NCI-H2107 (cell line): ENCODE data around the gene GP5.

ENCODE experiments used
- DNase-seq: peaks from one replicate; lab custom pipeline; 2025; lab: John Stamatoyannopoulos, UW

Gene GP5

DNA sequence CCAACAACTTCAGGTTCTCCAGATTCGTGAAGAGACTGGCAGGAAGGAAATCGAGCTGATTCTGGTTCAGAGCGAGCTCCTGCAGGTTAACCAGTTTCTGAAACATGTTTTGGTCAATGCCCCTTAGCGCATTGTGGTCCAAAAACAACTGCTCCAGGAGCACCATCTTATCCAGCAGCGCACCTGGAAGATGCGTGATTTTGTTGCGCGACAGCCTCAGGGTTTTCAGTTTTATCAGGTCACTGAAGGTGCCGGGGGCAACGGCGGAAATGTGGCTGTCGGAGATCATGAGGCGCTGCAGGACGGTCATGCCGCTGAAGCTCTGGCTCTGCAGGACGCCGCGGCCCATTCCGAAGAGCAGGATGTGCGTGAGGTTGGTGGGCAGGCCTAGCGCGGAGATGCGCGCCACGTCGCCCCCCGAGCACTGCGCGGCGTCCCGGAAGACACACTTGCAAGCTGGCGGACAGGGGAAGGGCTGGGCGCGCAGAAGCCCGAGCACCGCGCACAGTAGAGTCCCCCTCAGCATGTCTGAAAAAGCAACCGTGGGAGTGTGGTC lies 1.2 kb downstream of the GP5 start:
- no peak for DNase-seq

DNA sequence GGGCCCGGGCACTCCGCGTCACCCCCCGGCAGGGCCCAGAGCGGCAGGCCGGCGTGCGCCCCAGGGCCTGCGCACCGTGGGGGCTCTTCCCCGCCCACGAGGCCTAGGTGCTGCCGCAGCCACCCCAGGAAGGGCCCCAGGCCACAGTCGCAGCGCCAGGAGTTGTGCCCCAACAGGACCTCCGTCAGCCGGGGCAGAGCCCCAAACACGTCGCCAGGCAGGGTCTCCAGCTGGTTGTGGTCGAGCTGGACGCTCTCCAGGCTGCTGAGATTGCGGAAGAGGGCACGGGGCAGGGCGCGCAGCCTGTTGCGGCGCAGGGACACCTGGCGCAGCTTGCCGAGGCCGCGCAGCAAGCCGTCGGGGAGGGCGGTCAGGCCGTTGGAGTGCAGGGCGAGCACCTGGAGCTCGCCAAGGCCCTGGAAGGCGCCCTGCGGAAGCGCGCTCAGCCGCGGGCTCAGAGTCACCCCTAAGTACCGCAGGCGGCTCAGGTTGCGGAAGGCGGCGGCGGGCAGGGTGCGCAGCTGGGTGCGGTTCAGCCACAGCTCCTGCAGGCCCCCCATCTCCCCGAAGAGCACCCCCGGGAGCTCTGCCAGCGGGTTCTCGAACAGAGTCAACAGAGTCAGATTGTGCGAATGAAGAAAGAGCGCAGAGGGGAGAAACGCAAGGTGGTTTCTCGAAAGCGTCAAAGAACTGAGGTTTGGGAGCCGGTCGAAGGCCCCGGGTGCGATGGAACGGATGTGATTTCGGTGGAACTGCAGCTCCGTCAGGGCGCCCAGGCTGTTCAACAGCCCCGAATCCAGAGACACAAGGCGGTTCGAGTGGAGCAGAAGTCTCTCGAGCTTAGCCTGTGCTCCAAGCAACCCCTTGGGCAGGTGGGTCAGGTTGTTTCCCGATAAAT lies 2.0 kb downstream of the GP5 start:
- no peak for DNase-seq

DNA sequence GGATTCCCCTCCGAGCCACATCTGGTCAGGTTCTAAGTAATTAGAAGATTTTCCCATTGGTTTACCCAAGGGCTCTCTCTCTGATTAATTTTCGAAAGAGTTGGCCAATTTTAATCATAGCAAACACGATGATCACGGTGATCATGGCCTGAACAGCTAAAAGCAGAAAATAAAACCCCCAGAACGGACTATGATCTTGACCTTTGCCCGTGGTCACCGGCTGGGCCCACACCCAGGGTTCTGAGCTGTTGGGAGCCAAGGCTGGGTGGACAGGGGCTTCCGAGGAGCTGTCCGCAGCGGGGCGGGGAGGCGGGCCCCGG lies 2.6 kb downstream of the GP5 start:
- DNase-seq, result no peak

DNA sequence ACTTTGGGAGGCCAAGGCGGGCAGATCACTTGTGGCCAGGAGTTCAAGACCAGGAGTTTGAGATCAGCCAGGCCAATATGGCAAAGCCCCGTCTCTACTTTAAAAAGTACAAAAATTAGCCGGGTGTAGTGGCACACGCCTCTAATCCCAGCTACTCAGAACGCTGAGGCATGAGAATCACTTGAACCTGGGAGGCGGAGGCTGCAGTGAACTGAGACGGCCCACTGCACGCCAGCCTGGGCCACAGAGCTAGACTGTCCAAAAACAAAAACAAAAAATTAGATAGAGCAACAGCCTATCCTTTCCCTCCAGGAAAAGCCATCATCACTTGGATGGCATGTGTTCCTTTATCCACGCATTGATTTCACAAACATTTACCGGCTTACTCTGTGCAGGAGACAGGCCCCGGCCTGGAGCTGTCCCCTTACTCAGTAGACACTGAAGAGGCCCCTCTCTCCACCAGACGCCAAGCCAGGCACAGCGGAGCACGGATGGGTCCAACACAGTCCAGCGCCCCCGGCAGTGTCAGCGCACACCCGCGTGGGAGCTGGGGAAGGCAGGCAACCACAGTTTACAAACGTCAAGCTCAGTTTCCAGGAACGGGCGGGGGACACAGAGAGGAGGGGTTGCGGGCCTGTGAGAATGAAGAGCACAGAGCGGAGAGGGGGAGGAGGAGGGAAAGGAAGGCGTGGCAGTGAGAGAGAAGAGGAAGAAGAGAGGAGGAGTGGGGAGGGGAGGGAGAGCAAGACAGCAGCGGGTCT lies 3.1 kb downstream of the GP5 start:
- no peak for DNase-seq

DNA sequence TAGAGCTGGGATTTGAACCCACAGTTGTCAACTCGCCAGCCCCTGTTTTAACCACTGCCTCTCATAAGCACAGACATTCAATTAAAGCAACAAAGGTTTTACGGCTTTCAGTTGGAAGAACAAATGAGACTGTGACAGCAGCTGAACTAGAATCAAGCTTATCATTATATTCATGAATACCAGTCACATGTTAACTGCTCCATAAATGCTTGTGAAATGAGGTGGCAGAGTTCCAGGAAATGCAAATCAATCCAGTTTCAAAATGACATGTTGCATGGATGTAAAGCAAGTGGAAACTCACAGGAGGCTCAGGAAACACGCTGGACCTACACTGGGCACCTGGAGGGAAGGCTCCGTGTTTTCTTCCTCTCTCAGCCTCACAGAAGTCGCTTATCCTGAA lies 3.9 kb downstream of the GP5 start:
- DNase-seq, result peak; percentile 82

DNA sequence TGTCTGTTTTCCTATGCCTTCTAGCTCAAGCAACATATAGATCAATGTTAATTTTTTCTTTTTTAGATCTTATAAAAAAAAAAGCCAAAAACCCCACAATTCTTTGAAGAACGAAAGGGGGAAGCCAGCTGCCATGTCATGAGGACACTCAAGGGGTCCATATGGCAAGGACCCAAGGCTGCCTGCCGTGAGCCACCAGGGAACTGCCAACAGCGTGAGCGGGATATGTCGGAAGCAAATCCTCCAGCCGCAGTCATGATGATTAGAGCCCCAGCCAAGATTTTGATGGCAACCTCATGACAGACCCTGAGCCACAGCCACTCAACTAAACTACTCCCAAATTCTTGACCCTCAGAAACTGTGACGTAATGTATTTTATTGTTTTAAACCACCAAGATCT lies 6.5 kb downstream of the GP5 start:
- no peak for DNase-seq

DNA sequence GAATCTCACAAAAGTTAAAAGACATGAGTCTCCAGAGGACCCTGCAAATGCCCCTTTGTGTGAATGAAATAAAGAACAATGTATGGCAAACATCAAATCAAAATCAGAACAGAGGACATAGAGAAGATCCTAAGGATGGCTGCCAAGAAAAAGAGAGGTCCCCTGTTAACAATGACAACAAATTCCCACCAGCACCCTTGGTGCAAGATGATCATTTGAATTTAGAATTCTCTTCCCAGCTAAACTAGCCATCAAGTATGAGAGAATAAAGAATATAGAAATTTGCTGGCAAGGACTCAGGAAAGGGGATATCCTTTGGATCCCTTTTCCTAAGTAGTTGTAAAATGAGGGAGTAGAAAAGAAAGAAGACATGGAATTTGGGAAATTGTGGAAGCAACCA lies 8.2 kb downstream of the GP5 start:
- no peak for DNase-seq

DNA sequence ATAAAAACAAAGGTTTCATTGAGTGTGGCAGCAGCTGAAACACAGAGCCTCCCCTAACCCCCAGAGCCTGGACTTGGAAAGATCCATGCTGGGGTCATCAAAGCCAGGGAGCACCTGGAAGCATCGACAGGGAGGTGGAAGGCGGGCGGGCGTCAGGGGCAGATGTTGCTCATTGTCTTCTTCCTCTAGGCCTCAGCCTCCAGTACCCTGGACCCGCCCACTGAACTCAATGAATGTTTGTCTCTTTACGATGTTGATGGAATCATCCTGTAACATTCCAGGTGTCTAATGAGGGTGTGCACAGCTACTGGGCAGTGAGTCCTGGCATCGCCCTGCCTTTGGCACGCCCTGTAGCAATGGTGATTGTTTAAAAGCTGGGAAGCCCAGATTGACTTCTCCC lies 9.8 kb downstream of the GP5 start:
- no peak for DNase-seq

DNA sequence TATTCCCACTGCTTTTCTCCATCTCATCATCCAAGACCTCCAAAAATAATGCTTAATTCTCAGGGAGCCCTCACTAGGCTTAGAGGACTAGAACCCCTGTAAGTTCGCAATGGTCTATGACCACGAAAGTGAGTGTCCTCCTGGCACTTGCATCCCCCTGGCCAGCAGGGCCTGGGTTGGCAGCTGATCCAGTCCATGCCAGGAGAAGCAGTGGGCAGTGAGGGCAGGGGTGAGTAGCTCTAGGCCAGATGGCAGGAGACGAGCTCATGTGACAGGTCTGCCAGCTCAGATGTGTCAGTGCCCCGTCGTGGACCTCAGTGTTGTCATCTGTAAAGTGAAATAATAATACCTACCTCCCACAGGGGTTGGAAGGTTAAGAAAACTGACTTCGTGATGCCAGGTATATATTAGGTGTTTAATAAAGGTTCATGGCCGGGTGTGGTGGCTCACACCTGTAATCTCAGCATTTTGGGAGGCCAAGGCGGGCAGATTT lies 11.1 kb downstream of the GP5 start:
- DNase-seq, result no peak

DNA sequence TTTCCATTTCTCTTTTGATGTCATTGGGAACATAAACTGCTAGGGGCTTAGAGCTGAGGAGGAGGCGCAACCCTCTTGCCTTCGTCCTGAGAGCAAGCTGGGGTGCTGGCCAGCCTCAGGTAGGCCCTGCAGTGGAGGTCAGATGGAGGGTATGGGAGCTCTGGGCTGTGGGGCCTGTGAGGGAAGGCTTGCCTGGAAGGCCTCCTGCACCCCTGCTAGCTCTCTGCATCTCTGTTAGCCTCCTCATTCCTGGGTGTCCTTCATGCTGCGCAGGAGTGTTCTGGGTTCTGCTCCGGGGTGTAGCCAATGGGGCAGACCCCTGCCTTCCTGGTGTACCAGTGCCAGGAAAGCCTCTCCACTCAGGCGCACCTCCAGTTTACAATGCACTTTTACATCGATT lies 11.8 kb downstream of the GP5 start:
- DNase-seq, result no peak

DNA sequence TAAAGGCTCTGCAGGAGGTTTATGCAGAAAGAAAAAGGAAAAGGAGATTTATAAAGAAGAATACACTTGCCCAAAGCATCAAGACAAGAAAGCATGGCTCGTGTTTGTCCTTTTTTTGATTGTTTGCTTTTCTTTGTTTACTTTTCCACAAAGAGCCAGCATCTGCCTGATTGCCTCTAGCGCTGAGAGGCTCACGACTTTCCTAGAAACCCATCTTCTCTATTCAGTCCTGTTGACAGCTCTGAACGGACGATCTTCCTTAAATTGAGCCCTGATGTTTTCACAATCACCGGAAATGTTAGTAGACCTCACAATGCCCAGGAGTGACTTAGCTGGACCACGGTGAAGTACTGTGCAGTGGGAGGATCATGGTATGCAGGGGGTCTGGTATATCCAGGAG lies 12.4 kb downstream of the GP5 start:
- DNase-seq, result no peak

DNA sequence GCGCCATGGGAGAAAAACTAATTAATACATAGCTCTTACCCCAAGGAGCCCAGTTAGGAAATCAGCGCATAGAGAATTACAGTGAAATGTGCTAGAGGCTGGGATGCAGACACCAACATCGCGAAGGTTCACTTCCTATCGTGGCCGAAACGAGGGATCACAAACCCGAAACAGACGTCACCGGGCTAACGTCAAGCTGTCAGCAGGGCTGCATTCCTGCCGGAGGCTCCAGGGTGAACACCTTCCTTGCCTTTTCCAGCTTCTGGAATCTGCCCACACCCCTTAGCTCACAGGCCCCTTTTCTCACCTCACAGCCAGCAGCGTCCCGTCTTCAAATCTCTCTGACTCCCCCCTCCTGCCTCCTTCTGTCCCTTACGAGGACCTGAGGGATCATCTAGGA lies 13.0 kb downstream of the GP5 start:
- DNase-seq, result no peak

DNA sequence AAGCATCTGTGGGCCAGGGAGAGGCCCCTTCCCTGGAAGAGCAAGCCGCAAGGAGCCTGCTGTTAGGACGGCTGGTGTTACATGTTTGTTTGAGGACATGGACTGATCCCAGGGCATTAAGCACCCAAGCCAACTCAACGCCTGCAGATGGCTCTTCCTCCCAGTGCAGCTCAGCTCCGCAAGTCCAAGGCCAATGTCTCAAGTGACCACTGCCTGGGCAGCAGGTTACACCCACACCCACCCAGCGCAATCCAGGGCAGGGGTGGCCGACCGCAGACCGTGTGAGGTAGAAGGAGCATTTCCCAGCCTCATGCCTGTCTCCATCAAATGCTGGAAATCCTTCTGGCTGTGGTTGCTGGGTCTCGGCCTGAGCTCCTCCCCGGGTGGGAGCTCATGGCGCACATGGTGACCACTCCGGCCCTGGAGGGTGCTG lies 14.5 kb downstream of the GP5 start:
- no peak for DNase-seq

DNA sequence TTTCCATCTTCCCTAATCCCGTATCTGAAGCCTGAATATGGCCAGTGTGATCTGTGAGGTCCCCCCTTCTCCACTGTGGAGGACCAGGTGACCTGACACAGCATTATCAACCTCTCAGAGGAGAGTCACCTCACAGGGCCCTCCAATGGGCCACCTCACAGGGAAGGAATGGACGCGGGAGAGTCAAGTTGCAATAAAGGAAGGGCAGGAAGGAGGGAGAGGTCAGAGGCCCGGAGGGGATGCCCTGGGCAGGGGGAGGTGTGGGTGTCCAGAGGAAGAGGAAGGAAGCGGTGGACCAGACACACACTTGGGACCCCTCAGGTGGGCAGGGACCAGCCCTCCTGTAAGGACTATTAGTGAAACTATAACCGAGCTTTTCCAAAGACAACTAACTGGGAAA lies 14.9 kb downstream of the GP5 start:
- no peak for DNase-seq

DNA sequence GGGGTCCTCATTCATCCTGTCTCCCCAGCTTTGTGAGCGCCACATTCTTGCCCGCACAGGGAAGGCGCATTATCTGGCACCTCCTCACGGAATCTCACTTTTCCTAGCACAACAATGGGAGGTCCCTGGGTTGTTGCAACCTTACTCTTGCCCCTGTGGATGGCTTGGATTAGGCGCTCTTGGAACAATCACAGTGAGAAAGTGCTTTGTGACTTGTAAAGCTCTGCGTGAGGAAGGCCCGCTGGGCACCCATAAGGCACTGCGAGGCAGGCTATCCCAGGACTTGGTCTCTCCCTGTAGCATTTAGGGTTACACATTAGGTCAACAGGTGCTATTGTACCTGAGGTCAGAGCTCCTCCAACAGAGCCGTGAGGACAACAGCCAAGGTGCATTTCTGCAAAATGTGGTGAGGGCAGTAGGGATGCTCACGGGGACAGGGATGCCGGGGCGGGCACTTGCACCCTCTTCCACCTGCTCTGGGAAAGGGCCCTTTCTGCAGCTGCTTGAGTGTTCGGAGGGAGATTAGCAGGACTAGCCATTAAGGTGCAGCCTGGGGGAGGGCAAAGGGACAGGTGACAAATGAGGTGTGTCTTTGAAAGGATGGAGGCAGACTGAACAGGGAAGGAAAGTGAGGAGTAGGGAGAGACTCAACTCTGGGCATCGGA lies 15.7 kb downstream of the GP5 start:
- DNase-seq, result no peak

DNA sequence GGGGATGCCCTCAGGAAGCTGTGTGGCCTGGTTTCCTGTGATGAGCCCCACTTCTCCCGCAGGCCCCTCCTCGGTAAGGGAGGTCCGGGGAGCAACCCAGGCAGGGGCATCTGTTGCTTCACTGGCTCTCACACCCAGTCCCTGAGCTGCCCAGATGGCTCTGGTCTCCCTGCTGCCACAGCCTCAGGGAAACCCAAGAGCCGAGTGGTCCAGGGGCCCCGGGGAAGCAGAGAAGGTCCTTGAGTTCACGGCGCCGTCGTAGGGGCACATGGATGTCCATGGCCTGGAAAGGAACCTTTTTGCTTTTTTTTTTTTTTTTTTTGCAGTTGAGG lies 16.2 kb downstream of the GP5 start:
- no peak for DNase-seq

DNA sequence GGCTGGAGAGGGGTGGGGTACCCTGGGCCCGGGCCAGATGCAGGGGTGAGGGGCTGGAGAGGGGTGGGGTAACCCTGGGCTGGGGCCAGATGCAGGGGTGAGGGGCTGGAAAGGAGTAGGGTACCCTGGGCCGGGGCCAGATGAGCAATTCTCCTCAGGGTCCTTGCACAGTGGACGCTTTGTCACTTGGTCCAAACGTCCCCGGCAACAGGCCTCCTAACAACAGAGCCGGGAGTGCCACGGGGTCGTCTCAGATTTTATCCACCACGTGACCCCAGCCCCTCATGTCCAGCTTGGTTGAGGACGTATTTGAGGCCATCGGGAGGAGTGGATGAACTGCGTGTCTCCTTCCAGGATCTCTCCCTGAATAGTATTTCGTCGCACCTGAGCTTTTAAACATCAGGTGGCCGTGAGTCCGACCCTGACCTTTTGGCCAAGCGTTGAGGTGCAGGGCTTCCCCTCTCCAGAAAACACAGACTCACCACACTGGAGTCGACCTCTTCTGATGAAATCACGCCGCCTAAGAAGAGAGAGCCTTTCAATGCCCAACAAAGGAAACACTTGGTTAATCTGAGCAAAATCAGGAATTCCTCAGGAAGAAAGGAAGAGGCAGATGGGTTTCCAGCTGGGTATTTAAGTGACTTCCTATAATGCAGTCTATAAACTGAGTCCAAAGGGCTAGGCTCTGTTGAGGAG lies 16.7 kb downstream of the GP5 start:
- no peak for DNase-seq

DNA sequence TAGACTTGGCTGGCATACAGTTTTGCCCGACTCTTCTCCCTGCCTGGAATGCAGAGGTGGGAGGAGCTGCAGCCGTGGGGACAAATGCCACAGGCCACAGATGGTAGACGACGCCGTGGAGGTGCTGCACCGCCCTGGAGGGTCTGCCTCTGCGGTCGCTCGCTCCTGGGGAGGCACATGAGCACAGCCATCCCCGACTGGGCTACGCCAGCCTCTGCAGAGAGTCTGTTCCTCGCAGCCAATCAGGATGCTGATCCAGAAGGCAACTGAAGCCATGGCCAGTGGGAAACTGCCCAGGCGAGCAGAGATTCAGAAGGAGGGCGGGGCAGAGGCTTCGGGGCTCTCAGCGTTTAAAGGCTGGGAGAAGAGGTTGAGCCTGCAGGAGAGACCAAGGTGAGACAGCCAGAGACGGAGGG lies 17.6 kb downstream of the GP5 start:
- no peak for DNase-seq

DNA sequence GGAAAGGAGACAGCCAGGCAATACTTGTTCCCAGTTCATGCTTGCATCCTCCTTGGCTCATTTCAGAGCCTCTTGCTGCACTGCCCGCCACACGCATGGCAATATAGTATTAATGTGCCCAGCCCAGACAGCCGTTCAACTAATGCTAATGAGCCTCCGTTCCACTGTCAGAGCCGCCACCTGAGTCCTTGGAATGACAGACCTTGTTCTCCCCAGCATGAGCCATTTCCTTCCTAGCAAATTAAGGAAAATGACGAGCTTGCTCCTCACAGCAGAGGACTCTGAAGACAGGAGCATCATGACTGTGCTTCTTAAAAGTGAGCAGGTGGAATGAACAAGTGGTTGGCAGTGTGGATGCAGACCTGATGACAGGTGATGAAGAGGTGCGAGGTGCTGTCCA lies 18.7 kb downstream of the GP5 start:
- no peak for DNase-seq

DNA sequence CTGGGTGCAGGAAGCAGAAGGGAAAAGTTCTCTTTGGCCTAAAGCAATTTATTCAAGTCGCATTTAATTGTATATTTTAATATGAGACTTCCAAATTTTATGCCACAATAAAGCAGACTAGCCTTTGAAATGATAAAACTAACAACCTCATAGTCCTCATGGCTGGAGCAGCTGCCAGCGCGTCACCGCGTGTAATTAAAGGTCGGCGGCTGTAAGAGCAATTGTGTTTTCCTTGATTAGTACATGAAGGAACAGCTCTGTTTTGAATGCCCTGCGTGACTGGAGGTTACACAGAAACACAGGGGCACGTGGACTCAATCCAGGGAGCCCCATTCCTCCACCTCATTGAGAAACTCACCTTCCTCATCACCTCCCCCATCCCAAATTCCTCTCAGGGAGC lies 19.4 kb downstream of the GP5 start:
- no peak for DNase-seq

DNA sequence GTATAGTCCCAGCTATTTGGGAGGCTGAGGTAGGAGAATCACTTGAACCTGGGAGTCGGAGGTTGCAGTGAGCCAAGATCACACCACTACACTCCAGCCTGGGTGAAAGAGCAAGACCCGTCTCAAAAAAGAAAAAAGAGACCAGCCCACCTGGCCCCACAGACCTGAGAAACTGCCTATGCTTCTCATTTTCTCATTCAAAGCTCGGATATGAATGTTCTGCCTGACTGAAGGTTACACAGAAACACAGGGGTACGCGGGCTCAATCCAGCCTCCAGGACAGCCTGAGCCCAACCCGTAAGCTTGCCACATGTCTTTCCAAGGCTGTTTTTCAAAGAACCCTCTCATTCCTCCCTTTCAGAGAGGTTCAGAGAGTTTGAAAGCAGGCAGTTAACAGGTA lies 19.8 kb downstream of the GP5 start:
- DNase-seq, result no peak

DNA sequence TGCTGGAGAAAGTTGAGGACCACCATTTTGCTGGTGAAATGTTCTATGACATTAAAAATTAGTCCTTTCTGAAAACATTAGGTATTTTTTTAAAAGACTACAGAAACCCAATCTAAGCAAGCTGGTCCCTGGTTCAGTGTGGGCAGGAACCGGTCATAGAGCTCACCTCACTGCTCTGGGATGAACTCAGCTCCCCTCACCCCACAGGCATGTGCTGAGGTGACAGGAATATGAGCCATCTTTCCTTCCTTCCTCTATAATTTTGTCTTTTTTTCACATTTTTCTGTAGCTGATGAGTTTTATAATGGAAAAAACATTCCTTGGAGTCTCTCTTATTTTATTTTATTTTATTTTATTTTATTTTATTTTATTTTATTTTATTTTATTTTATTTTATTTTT lies 21.4 kb downstream of the GP5 start:
- DNase-seq, result no peak
